Renal cortical epithelial cell (primary cell): ENCODE results near the gene C2. TPM values are rescaled to one million over a fixed set of nuclear protein-coding genes. Genes with fewer than 3 reads are reported as not detected.
"Not testable (repeated sequence)": the region's sequence is repeated elsewhere in the genome, so short reads cannot be mapped to it uniquely, and the experiment has no call there.

Source experiments
- DNase-seq: peaks from one replicate; pipeline ENCODE4 v3.0.0-alpha.2; 2011; ENCODE audit warnings: low read depth
- total RNA-seq: library from RNA; depleted of rRNA; stranded (reverse); fragments of >200 nt; gene quantifications from 2 replicates; pipeline ENCODE4 v1.2.3, GENCODE V29; 2014

The C2 gene
- total RNA-seq, 1 donor from 2014 or later: 1.7 TPM

DNA sequence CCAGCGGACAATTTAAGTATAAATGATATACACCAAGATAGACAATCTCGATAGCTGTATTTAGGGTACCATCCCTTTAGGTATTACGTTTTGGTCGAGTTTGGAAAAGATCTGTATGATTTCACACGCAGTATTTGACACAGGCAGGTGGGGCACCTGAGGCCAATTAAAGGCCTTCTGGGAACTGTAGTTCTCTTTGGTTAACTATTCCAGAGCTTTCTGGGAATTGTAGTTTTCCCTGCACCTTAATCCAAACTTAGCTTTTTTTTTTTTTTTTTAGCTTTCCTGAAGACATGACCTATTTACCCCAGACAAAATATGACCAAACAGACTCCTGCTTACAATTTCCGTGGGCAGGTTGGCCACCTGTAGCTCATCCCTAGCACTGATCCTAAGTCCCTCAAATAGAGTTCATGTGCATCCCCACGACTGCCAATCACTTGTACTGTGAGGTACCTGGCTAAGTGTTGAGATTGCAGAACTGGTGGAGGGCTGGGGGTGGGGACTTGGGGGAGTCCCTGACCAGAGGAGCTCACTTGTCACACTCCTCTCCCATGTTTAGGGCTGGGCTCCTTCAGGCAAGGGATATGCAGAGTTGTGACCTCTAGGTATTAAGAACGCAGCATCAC, 29.0 kb upstream of the C2 start:
- DNase-seq: peak; percentile 71

GRCh38 chr6:31899215-31899614, 28.3 kb upstream of the C2 start:
- DNase-seq: no peak

GRCh38 chr6:31899882-31900722, 27.4 kb upstream of the C2 start:
- DNase-seq: no peak

- no peak for DNase-seq
Measured at GRCh38 chr6:31900917-31901414, 26.6 kb upstream of the C2 start.

GRCh38 chr6:31901415-31901952, 26.0 kb upstream of the C2 start:
- DNase-seq: no peak

- DNase-seq: peak; percentile 82
Measured at GRCh38 chr6:31901953-31902643, 25.4 kb upstream of the C2 start, which contains the start of gene ZBTB12. ZBTB12 (minus strand) TSS chr6:31902086; CDS start chr6:31901305, 781 bp downstream.

- no peak for DNase-seq
Measured at GRCh38 chr6:31903957-31904356, 23.6 kb upstream of the C2 start.

- DNase-seq: no peak
Measured at GRCh38 chr6:31905041-31905440, 22.5 kb upstream of the C2 start.

DNA sequence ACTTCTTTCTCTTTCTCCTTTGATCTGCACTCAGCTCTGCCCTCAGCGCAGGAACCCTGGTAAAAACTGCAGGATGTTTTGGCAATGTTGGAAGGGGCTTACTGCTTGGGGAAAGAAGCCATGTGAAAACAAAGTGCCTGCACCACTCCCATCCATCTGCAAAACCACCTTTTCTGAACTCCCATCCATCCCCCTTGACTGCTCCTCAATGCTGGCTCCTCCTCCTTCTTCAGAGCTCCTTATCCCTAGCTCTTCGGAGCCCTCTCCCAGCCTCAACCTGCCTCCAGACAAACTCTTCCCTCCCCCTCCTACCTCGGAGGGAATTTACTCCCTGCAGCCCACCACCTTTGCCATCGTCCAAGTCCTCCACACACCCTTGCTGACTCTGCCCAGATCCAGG, 21.4 kb upstream of the C2 start:
- no peak for DNase-seq

DNA sequence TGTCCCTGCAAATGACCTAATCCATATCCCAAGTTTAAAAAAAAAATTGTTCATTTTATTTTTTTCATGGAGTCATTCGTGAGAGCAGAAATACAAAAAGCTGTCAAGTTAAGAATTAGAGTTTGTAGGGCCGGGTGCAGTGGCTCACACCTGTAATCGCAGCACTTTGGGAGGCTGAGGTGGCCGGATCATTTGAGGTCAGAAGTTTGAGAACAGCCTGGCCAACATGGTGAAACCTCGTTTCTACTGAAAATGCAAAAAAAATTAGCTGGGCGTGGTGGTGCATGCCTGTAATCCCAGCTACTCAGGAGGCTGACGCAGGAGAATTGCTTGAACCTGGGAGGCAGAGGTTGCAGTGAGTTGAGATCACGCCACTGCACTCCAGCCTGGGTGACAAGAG, 20.8 kb upstream of the C2 start:
- DNase-seq: not testable (repeated sequence)

- peak; percentile 92 for DNase-seq
Measured at GRCh38 chr6:31907158-31907813, 20.2 kb upstream of the C2 start.

DNA sequence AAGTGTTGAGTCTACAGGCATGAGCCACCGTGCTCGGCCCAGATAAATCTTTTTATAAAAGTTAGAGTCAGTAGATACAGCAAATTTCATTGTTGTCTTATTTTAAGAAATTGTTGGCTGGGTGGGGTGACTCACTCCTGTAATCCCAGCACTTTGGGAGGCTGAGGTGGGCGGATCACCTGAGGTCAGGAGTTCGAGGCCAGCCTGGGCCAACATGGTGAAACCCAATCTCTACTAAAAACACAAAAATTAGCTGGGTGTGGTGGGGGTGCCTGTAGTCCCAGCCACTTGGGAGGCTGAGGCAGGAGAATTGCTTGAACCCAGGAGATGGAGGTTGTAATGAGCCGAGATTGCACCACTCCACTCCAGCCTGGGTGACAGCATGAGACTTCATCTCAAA, 19.3 kb upstream of the C2 start:
- DNase-seq: not testable (repeated sequence)

- DNase-seq: no peak
Measured at GRCh38 chr6:31908791-31909190, 18.7 kb upstream of the C2 start.

DNA sequence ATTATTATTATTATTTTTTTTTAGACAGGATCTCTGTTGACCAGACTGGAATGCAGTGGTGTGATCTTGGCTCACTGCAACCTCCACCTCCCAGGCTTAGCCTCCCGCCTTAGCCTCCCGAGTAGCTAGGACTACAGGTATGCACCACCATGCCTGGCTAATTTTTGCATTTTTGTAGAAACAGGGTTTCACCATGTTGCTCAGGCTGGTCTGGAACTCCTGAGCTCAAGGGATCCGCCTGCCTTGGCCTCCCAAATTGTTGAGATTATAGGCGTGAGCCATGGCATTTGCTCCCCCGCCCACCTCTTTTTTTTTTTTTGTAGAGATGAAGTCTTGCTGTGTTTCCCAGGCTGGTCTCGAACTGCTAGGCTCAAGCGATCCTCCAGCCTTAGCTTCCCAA, 18.2 kb upstream of the C2 start:
- DNase-seq: not testable (repeated sequence)

- DNase-seq: no peak
Measured at GRCh38 chr6:31911826-31912585, 15.5 kb upstream of the C2 start.

DNA sequence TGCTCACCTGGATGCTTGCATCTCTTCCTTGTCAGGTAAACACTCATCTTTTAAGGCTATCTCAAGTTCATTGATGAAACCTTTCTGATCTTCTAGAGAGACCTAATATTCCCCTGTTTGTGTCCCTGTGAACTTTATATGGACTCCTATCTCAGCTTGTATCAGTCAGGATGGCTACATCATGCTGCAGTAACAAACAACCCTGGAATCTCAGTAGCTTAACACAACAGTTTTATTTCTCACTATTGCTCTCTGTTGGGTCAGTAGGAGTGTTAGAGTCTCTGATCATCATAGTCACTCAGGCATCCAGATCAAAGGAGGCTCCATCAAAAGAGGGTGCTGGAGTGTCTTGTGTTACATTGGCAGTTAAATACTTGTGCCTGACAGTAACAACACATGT, 12.2 kb upstream of the C2 start:
- no peak for DNase-seq

- DNase-seq: no peak
Measured at GRCh38 chr6:31915756-31916155, 11.8 kb upstream of the C2 start.

DNA sequence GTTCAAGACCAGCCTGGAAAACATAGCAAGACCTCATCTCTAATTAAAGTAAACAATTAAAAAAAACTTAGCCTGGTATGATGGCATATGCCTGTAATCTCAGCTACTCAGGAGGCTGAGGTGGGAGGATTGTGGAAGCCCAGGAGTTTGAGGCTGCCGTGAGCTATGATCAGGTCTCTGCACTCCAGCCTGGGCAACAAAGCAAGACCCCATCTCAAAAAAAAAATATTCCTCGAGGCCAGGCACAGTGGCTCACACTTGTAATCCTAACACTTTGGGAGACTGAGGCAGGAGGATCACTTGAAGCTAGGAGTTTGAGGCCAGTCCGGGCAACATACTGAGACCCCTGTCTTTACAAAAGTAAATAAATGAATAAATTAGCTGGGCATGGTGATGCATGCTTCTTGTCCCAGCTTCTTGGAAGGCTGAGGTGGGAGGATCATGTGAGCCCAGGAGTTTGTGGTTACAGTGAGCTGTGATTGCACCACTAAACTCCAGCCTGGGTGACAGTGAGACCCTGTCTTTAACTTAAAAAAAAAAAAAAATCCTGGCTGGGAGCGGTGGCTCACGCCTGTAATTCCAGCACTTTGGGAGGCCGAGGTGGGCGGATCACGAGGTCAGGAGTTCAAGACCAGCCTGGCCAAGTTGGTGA, 9.3 kb upstream of the C2 start:
- DNase-seq: peak; percentile 43

GRCh38 chr6:31919624-31920303, 7.8 kb upstream of the C2 start:
- DNase-seq: no peak

DNA sequence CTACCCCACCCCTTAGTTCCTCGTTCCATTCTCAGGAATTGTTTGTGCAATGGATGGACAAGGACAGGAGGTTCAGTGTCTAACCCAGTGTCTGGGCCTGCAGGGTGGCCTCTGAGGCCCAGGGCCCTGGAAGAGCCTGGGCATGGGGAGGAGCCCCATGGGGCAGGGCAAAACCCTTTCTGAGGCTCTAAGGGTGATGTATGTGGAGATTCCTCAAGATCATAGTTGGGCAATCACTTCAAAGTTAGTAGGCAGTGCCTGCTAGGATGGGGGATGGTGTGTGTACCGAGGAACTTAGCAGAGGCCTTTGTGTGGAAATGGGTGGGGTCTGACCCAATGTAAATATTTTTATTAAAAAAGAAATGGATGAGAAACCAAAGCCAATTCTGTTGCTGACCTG, 6.7 kb upstream of the C2 start:
- DNase-seq: peak; percentile 58
